AG04449 (cell line): ENCODE data around the gene RAB11FIP3.
"Not testable (repeated sequence)": the region's sequence is repeated elsewhere in the genome, so short reads cannot be mapped to it uniquely, and the experiment has no call there.

ENCODE experiments used
- CTCF ChIA-PET: fragments of 350-600 bp; formaldehyde crosslinking; extraction: SDS; loops from one replicate; lab custom pipeline; 2021; ENCODE audit warnings: antibody characterized with exemption; lab: Yijun Ruan, JAX
- POLR2A ChIA-PET: fragments of 400-600, 350-600 bp; formaldehyde crosslinking; extraction: SDS; loops from one replicate; lab custom pipeline; 2020; ENCODE audit warnings: antibody characterized with exemption, inconsistent platforms; lab: Yijun Ruan, JAX
- DNase-seq: peaks from one replicate; pipeline ENCODE4 v3.0.0-alpha.2; 2010; ENCODE audit warnings: low read depth, low spot score
- H3K4me3 ChIP-seq: 2 replicates; pipeline ENCODE4 v1.5.1; 2011; ENCODE audit warnings: low read depth, mild to moderate bottlenecking, control low read depth, low read length
- CTCF ChIP-seq: IDR thresholded peaks from one replicate; pipeline ENCODE4 v1.5.1; 2011; ENCODE audit warnings: mild to moderate bottlenecking, moderate library complexity, low read length, control low read depth, inconsistent platforms; ENCODE audit not compliant: insufficient read depth; ENCODE audit errors: missing control alignments

Gene RAB11FIP3

DNA sequence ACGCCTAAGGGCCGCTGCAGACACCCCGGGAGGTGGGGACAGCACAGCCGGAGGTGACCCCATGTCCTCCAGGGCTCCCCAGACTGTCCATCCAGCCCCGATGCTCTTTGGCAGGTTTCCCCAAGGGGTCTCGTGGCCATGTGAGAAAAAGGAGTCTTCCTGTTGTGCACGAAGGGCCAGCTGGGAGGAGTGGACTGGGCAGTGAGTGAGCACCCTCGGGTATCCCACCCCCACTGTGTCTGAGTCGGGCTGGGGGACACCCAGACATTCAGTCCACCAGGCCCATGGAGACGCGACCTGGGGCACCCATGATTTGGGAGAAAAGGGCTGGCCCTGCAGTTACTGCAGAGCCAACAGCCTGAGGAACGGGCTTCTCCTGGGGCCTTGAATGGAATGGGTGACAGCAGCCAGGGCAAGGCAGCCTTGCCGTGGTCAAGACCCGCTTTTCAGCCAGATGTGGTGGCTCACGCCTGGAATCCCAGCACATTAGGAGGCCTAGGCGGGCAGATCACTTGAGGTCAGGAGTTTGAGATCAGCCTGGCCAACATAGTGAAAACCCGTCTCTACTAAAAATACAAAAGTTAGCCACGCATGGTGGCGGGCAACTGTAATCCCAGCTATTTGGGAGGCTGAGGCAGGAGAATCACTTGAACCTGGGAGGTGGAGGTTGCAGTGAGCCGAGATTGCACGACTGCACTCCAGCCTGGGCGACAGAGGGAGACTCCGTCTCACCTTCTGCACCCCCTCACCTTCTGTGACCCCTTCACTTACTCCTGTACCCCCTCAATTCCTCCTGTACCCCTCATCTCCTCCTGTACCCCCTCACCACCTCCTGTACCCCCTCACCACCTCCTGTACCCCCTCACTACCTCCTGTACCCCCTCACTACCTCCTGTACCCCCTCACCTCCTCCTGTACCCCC lies 78.0 kb downstream of the RAB11FIP3 start:
- DNase-seq = no peak
- ChIA-PET POLR2A (no interaction called here), CTCF (no interaction called here)
- no peak overlapping the region for H3K4me3 ChIP-seq
- TF ChIP-seq CTCF = no peak

DNA sequence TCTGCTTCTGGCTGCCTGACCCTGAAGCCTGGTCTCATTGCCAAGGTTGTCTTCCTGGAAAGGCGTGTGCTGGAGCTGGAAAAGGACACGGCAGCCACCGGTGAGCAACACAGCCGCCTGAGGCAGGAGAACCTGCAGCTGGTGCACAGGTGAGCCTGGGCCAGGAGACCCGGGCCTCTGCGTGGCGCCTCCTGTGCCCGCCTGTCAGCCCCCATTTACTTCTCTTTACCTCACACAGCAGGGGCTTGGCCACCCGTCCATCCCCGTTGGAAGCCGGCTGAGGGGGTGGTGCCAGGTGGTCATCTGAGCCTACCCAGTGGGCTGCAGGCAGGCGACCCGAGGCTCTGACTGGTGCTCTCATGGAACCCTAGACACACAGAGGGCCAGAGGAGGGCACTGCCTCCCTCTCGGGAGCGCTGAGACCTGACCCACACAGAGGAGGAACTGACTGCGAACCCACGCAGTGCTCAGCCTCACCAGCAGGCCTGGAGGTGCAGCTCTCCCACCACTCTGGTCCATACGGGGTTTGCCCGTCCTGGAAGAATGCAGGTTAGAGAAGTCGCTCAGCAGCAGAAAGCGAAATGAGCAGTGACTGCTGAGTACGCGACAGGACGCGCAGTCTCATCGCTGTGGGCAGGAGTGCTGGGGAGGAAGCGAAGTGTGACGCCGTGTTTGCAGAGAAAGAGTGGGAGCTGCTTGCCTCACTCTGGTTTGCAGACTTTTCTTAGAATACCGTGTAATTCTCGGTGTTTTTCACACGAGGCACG lies 80.2 kb downstream of the RAB11FIP3 start:
- ChIA-PET POLR2A (no interaction called here), CTCF (no interaction called here)
- no peak for DNase-seq
- no peak overlapping the region for H3K4me3 ChIP-seq
- TF ChIP-seq CTCF = no peak

DNA sequence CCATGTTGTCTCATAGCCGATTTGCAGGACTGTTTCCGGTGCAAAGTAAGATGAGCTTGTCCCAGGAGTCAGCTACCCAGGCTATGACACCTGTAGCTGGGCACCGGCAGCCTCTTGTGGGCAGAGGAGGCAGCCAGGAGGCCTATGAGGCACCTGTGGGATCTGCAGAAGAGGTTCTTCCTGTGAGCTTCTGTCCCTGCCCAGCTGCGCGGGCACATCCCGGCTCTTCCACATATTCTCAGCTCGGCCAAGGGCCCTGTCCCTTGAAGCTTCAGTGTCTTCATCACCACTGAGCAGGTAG lies 80.7 kb downstream of the RAB11FIP3 start:
- TF ChIP-seq CTCF = no peak
- no peak overlapping the region for H3K4me3 ChIP-seq
- ChIA-PET CTCF (no interaction called here), POLR2A (no interaction called here)
- no peak for DNase-seq

- H3K4me3 ChIP-seq, CTCF ChIA-PET, POLR2A ChIA-PET, DNase-seq: not testable (repeated sequence)
Observed at GRCh38 chr16:507527-507926, 82.1 kb downstream of the RAB11FIP3 start.

DNA sequence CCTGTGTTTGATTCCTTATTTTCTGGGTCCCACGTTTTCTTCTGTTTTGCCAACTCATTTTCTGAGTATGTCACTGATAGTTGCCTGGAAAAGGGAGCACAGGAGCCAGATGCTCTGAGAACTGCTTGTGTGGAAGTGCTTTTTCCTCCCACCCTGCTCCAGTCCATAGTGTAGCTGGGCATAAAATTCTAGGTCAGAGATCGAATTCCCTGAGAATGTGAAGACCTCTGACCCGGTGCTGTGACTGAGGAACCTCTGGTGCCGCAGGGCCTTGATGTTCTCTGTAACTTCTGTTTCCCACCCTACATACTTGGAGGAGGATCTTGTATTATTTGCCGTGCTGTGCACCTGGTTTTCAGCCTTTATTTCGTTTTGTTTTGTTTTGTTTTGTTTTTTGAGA lies 82.5 kb downstream of the RAB11FIP3 start:
- ChIA-PET POLR2A (no interaction called here), CTCF (no interaction called here)
- no peak for DNase-seq

More for the DNA sequence above, 82.5 kb downstream of the RAB11FIP3 start:
- no peak for TF ChIP-seq CTCF
- no peak overlapping the region for H3K4me3 ChIP-seq
